GM12891 (cell line): Measurements from ENCODE around the gene CNTFR.

Source experiments
- POLR2A ChIP-seq: IDR thresholded peaks from 2 replicates; pipeline ENCODE4 v1.6.1; 2011; ENCODE audit warnings: low read depth, low read length, control low read depth
- POLR2AphosphoS5 ChIP-seq: IDR thresholded peaks from 2 replicates; pipeline ENCODE4 v1.6.1; 2011; ENCODE audit warnings: low read depth, low read length, control low read depth
- POU2F2 ChIP-seq: IDR thresholded peaks from 2 replicates; pipeline ENCODE4 v1.6.1; 2011; ENCODE audit warnings: low read depth, mild to moderate bottlenecking, control low read depth, low read length, moderate library complexity

DNA sequence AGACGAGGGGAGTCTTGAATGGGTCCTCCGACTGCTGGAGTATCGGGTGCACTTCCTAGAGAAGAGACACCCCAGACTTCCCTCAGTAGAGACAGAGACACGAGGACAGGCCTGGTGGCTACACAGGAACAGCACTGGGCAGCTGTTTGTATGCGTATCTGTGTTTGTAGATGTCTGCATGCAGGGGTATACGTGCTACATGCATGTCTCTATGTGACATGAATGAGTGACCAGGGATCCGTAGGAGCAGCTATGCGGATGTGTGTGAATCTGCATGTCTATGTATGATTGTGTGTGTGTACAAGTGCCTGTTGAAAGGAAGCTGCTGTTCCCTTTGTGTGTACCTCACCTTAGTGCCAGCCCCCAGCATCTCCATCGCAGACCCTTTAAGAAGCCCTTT lies 31.2 kb downstream of the CNTFR start:
- TF ChIP-seq POLR2A = no peak
- no peak for TF ChIP-seq POLR2AphosphoS5
- no peak for TF ChIP-seq POU2F2
